K562 (cell line): ENCODE data around the gene ABCA4.

ENCODE experiments used
- HEY1 ChIP-seq: fragments of 250-450 bp; sonication (Bioruptor Pico); IDR thresholded peaks from 2 replicates; pipeline ENCODE4 v1.5.0; 2020; ENCODE audit warnings: mild to moderate bottlenecking, moderate library complexity, borderline replicate concordance
- TF ChIP-seq, protein P1 (sequence below), 2 experiments: fragments of 450-650 bp; formaldehyde crosslinking in 1 of 2; IDR thresholded peaks; 2 replicates each; pipeline versions ENCODE4 v1.4.0 to v1.6.1; 2014 to 2020; ENCODE audit warnings: mild to moderate bottlenecking in 2 of 2, borderline replicate concordance in 1 of 2, low read depth in 1 of 2

DNA sequence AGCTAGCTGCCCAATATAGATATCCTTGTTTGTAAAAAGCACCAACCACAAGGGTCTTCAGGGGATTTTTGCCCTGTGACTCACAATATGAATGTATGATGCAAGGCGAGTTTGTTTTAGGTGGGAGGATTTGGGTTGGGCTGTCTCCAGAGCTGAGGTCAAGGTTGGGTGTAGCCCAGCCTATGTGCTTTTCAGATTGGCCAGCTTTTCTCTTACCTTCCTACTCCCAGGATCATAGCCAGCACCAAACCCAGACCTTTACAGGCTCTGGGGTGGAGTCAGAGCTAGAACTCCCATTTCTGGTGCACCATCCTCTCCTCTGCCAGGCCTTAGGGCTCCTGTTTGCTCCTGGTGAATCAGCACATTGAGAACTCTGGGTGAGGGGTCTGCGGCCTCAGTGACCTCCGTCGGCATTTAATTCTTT, 156.2 kb downstream of the ABCA4 start:
- TF ChIP-seq, protein P1, sequence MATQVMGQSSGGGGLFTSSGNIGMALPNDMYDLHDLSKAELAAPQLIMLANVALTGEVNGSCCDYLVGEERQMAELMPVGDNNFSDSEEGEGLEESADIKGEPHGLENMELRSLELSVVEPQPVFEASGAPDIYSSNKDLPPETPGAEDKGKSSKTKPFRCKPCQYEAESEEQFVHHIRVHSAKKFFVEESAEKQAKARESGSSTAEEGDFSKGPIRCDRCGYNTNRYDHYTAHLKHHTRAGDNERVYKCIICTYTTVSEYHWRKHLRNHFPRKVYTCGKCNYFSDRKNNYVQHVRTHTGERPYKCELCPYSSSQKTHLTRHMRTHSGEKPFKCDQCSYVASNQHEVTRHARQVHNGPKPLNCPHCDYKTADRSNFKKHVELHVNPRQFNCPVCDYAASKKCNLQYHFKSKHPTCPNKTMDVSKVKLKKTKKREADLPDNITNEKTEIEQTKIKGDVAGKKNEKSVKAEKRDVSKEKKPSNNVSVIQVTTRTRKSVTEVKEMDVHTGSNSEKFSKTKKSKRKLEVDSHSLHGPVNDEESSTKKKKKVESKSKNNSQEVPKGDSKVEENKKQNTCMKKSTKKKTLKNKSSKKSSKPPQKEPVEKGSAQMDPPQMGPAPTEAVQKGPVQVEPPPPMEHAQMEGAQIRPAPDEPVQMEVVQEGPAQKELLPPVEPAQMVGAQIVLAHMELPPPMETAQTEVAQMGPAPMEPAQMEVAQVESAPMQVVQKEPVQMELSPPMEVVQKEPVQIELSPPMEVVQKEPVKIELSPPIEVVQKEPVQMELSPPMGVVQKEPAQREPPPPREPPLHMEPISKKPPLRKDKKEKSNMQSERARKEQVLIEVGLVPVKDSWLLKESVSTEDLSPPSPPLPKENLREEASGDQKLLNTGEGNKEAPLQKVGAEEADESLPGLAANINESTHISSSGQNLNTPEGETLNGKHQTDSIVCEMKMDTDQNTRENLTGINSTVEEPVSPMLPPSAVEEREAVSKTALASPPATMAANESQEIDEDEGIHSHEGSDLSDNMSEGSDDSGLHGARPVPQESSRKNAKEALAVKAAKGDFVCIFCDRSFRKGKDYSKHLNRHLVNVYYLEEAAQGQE (IDR thresholded peaks at IDR 0.05; ENCODE audit: borderline replicate concordance): no peak
- TF ChIP-seq, protein P1 (CRISPR knock-in tag; IDR thresholded peaks at IDR 0.05; ENCODE audit: low read depth): no peak
- TF ChIP-seq HEY1 (CRISPR knock-in tag): no peak
